Breast epithelium (tissue), 3 donors: ENCODE measurements around the gene CSAG2.
"Not testable (repeated sequence)": the region's sequence is repeated elsewhere in the genome, so short reads cannot be mapped to it uniquely, and the experiment has no call there.

ENCODE experiments used
- POLR2A ChIP-seq: fragments of 450-650 bp; IDR thresholded peaks from one replicate; pipeline ENCODE4 v1.6.1; 2016; ENCODE audit warnings: antibody characterized with exemption, mild to moderate bottlenecking, moderate library complexity
- TF ChIP-seq, protein P1 (sequence below), 3 donors: fragments of 450-650 bp; IDR thresholded peaks; one replicate each; pipeline ENCODE4 v1.5.1; 2016 to 2017; ENCODE audit warnings: antibody characterized with exemption in 3 of 3, mild to moderate bottlenecking in 3 of 3, moderate library complexity in 3 of 3

DNA sequence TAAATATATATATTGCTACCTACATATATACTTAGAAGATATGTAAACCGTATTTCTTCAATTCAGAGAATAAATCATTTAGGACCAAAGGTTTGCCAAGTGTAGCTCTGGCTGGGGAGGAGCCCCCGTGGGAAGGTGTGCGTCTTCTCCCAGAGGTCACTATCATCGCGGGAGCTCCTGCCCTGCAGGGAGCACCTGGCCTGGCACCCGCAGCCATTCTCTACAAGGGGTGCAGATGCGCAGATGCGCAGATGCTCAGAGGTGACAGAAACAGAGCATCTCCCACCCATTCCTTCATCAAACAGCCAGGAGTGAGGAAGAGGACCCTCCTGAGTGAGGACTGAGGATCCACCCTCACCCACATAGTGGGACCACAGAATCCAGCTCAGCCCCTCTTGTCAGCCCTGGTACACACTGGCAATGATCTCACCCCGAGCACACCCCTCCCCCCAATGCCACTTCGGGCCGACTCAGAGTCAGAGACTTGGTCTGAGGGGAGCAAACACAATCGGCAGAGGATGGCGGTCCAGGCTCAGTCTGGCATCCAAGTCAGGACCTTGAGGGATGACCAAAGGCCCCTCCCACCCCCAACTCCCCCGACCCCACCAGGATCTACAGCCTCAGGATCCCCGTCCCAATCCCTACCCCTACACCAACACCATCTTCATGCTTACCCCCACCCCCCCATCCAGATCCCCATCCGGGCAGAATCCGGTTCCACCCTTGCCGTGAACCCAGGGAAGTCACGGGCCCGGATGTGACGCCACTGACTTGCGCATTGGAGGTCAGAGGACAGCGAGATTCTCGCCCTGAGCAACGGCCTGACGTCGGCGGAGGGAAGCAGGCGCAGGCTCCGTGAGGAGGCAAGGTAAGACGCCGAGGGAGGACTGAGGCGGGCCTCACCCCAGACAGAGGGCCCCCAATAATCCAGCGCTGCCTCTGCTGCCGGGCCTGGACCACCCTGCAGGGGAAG, 5.0 kb upstream of the CSAG2 start, which contains the start of gene MAGEA2B:
- TF ChIP-seq, protein P1, sequence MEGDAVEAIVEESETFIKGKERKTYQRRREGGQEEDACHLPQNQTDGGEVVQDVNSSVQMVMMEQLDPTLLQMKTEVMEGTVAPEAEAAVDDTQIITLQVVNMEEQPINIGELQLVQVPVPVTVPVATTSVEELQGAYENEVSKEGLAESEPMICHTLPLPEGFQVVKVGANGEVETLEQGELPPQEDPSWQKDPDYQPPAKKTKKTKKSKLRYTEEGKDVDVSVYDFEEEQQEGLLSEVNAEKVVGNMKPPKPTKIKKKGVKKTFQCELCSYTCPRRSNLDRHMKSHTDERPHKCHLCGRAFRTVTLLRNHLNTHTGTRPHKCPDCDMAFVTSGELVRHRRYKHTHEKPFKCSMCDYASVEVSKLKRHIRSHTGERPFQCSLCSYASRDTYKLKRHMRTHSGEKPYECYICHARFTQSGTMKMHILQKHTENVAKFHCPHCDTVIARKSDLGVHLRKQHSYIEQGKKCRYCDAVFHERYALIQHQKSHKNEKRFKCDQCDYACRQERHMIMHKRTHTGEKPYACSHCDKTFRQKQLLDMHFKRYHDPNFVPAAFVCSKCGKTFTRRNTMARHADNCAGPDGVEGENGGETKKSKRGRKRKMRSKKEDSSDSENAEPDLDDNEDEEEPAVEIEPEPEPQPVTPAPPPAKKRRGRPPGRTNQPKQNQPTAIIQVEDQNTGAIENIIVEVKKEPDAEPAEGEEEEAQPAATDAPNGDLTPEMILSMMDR (IDR thresholded peaks at IDR 0.05): not testable (repeated sequence)
- TF ChIP-seq POLR2A: not testable (repeated sequence)
